GM18520 (cell line): ENCODE results near the gene MCC.

Experiments used
- ATAC-seq: cut with Tn5 transposase; IDR thresholded peaks from one replicate; pipeline ENCODE4 v1.9.1; 2021; ENCODE audit not compliant: unreplicated experiment

The MCC gene

DNA sequence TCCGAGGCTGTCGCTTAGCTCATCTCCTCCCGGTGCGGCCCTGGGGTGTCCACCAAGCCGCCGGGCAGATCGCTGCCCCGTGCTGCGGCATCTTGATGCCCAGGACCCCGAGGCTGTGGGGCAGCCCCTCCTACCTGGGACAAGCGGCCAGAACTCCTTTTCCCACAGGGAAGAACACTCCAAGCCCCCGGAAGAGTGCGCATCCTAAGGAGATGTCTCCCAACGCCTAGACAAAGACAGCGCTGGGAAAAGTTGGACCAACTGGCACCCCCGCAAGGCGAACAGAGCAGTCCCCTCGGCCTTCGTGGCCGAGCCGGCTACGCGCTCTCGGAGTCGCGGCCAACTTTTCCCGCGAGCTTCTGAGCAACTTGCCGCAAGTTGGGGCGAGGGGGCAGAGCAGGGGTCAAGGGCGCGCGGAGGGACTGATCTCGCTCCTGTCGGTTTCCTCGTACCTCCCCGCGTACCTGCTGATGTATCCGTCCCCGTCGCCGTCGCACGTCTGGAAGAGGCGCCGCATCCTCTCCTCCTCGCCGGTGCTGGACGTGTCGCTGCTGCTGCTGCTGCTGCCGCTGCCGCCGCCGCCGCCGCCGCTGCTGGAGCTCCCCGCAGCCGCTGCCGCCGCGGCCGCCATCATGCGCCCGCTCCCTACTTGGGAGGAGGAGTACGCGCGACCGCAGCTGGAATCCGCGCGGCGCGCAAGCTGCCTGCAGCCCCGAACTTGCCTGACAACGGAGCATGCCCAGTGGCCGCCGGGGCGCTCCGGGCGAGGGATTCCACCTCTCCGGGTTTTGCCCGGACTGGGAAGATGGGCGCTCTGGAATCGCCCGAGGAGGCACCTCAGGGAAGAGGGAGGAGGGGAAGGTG, at the start of gene MCC:
MCC (minus strand) TSS at position 673 of the 864 bp plus-strand sequence.
- ATAC-seq: no peak

DNA sequence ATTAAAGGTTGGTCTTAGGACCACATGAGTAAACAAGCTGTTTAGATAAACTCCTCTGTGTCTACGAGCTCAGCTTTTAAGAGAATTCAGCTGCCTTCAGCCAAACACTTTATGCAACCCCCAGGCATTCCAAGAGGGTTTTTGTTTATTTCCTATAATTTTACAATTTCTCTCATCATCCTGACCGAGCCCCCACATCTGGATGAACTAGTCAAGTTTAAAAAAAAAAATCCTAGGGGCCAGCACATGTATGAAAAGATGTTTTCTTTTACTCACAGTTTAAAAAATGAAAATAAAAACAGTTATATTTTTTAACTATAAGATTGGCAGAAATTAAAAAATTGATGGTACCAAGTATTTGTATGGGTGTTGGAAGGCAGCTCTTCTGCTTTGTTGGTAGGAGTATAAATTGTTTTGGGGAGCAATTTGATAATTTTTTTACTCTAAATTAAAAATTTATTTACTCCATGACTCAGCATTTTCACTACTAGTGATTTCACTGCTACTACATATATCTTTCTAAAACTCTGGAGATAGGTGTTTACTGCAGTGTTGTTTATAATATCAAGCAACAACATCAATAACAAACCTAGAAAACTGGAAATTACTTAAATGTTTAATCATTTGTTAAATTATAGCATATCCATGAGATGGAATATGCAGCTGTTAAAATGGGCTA, 43.4 kb upstream of the MCC start:
- no peak for ATAC-seq

DNA sequence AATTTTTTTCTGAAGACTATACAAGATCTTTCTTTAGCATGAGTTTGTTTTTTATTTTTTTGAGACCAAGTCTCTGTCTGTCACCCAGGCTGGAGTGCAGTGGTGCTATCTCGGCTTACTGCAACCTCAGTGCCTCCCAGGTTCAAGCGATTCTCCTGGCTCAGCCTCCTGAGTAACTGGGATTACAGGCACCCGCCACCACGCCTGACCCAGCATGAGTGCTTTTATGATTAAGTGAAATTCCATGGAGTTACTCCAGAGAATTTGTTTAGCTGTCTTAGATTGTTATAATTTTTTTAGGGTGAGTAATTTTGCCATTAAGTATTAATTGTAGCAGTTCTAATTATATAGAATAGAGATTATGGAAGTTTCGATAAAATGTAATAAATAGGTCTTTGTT, 39.5 kb upstream of the MCC start:
- no peak for ATAC-seq

DNA sequence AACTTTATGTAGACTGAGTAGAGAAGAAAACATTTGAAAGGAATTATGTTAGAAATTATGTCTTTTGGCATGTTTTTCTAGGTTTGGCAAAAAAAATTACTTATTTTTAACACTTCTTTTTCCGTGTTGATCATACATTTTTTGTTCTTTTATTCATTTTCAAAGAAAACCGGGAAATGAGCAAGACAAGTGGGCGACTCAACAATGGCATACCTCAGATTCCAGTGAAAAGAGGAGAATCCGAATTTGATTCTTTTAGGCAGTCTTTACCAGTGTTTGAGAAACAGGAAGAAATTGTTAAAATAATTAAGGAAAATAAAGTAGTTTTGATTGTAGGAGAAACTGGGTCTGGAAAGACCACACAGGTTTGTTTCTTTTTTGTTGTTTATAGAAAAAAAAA, 38.2 kb upstream of the MCC start:
- ATAC-seq: no peak

GRCh38 chr5:113524927-113525326, 36.7 kb upstream of the MCC start:
- ATAC-seq: peak; percentile 46

DNA sequence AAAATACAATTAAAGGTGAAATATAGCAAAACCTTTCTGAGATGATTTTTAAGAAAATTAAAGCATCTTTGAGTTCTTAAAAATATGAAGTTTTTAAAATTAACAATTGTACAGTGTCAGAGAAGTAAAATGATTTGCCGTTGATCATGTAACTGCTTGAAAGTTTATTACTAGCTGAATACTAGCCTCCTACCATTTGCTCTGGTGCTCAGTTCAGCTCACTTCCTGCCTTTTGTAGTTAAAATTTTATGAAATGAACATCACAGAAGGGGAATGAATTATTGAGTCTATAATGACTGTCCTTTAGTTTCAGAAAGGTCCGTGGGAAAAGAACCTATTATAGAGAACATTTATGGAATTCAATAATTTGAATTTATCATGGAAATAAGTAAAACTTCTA, 34.9 kb upstream of the MCC start:
- ATAC-seq: no peak

DNA sequence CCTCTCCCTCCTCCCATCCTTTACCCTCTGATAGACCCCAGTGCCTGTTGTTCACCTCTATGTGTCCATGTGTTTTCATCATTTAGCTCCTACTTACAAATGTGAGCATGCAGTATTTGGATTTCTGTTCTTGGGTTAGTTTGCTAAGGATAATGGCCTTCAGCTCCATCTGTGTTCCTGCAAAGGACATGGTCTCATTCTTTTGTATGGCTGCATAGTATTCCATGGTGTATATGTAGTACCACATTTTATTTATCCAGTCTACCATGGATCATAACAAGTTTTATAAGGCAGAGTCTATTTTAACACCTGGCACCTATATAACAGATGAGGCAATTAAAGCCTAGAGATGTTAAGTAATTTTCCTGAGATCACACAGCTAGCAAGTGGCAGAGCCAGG, 32.6 kb upstream of the MCC start:
- ATAC-seq: no peak

- ATAC-seq: peak; percentile 39
These were observed 32.2 kb upstream of the MCC start for GRCh38 chr5:113520429-113520828.

- no peak for ATAC-seq
These were observed 31.2 kb upstream of the MCC start for GRCh38 chr5:113519412-113519811.

GRCh38 chr5:113518884-113519283, 30.6 kb upstream of the MCC start:
- no peak for ATAC-seq

DNA sequence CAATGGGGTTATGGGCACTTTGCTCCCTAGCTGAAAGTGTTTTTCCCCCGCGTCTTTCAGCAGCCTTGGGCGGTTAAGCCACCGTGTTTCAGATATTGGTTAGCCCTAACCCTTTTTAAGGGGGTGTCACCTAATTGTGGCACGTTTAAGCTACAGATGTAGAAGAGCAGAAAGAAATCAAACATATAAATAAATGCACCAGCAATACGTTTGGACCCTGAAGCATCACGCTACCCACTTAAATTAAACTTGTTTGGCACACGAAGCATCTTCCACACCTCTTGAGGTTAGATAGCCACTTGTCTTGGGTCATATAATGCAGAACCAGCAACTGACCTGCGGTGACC, 26.0 kb upstream of the MCC start:
- no peak for ATAC-seq

GRCh38 chr5:113513384-113514288, 25.4 kb upstream of the MCC start, which contains the start of gene YTHDC2:
Gene YTHDC2 (plus strand): TSS chr5:113513694. CDS start chr5:113513896, 202 bp downstream.
- peak; percentile 97 for ATAC-seq

GRCh38 chr5:113512341-113512740, 24.1 kb upstream of the MCC start:
- ATAC-seq: no peak

GRCh38 chr5:113510836-113511451, 22.7 kb upstream of the MCC start:
- ATAC-seq: no peak

DNA sequence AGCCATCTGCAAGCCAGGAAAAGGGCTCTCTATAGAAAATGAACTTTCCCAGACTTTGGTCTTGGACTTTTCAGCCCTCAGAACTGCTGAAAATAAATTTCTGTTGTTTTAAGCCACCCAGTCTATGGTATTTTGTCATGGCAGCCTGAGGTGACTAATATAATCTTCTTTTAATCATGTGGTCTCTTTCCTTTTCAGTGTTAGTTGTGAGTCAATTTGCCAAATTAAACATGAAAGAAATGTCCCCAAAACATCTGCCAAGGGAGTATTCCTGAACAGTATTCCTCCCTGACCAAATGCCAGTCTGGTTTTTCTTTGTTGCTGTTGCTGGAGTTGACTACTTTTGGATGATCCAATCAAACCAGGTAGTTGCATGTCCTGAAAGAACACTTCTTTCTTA, 20.5 kb upstream of the MCC start:
- ATAC-seq: no peak

DNA sequence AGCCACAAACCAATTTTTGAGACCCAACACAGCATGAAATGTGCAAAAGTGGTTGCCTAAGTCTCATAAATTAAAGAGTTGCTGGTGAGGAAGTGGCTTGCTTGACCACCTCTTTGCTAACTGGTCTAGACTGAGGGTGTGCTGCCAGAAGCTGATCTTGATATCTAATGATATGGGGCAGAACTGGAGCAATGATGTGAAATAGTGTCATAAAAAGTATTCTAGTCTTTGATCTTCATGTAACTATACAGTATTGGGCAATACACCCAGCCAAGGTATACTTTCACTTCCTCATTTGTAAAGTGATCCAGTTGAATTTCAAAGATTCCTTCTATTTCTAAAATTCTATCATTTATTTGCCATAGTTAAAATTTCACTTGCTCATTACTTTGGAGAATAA, 19.3 kb upstream of the MCC start:
- no peak for ATAC-seq

GRCh38 chr5:113505181-113505580, 16.9 kb upstream of the MCC start:
- no peak for ATAC-seq

- no peak for ATAC-seq
These were observed 14.9 kb upstream of the MCC start for GRCh38 chr5:113503146-113503545.

- no peak for ATAC-seq
These were observed 13.8 kb upstream of the MCC start for GRCh38 chr5:113502073-113502472.

DNA sequence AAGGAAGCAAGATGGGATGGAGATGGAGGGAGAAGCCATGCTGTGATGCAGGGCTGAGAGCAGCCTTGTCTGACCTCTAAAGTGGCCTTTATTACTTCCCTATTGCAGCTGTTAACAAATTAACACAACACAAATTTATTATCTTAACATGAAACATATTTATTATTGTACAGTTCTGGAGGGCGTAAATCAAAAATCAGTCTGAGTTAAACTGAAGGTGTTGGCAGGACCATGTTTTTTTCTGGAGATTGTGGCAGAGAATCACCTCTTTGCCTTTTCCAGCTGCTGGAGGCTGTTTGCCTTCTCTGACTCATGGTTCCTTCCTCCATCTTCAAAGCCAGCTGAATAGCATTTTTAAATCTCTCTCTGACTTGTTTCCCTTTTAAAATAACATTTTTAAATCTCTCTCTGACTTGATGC, 7.2 kb upstream of the MCC start:
- no peak for ATAC-seq

GRCh38 chr5:113493446-113493845, 5.2 kb upstream of the MCC start:
- ATAC-seq: no peak
